ENCODE measurements around the gene HYAL1.
"Not testable (repeated sequence)": the region's sequence is repeated elsewhere in the genome, so short reads cannot be mapped to it uniquely, and the experiment has no call there.

Gene HYAL1

GRCh38 chr3:50318163-50318562 is 14.8 kb upstream of the HYAL1 start:
- no peak for DNase-seq

- DNase-seq, result no peak
Measured at GRCh38 chr3:50317300-50317699, 13.9 kb upstream of the HYAL1 start.

- peak; percentile 79 for DNase-seq
Measured at GRCh38 chr3:50316657-50317242, 13.4 kb upstream of the HYAL1 start.

- no peak for DNase-seq
Measured at GRCh38 chr3:50314816-50315215, 11.4 kb upstream of the HYAL1 start.

- DNase-seq, result no peak
Measured at GRCh38 chr3:50314342-50314741, 11.0 kb upstream of the HYAL1 start.

- not testable (repeated sequence) for DNase-seq
Measured at GRCh38 chr3:50312041-50312440, 8.7 kb upstream of the HYAL1 start.

GRCh38 chr3:50304601-50305000 is 1.2 kb upstream of the HYAL1 start:
- DNase-seq, result no peak

- no peak for DNase-seq
Measured at GRCh38 chr3:50302095-50303012, 1.0 kb downstream of the HYAL1 start.

GRCh38 chr3:50300681-50301254 is 2.6 kb downstream of the HYAL1 start:
- no peak for DNase-seq

- DNase-seq, result no peak
Measured at GRCh38 chr3:50299929-50300680, 3.3 kb downstream of the HYAL1 start.

- DNase-seq, result no peak
Measured at GRCh38 chr3:50299638-50299928, 3.8 kb downstream of the HYAL1 start.

GRCh38 chr3:50298836-50299637 is 4.3 kb downstream of the HYAL1 start, which contains the start of the genes HYAL3 and NAA80:
TSS of gene HYAL3 (minus strand) at chr3:50299405. CDS start at chr3:50295602, 3,803 bp downstream.
TSS of gene NAA80 (minus strand) at chr3:50299405. CDS start at chr3:50297463, 1,942 bp downstream.
- DNase-seq, result peak; percentile 99

GRCh38 chr3:50297896-50298725 is 5.3 kb downstream of the HYAL1 start:
- DNase-seq, result no peak

GRCh38 chr3:50297384-50297775 is 6.0 kb downstream of the HYAL1 start:
- no peak for DNase-seq

GRCh38 chr3:50296721-50297383 is 6.5 kb downstream of the HYAL1 start:
- no peak for DNase-seq

- DNase-seq, result no peak
Measured at GRCh38 chr3:50295553-50296431, 7.6 kb downstream of the HYAL1 start.

GRCh38 chr3:50294492-50295403 is 8.6 kb downstream of the HYAL1 start:
- DNase-seq, result no peak

- DNase-seq, result no peak
Measured at GRCh38 chr3:50294089-50294488, 9.3 kb downstream of the HYAL1 start.
